GM12878 (cell line): ENCODE measurements around the gene ZBTB9. TPM values are rescaled to one million over a fixed set of nuclear protein-coding genes. Genes with fewer than 3 reads are reported as not detected.

ENCODE experiments used
- ATAC-seq: fragments of 200-7000 bp; cut with Tn5 transposase; 3 replicates; pipeline ENCODE4 v1.9.1; 2020; ENCODE audit warnings: mild to moderate bottlenecking, moderate library complexity
- BruUV-seq: library from RNA; stranded (reverse); fragments of 400-500 nt; replicated peaks from 2 replicates; lab custom pipeline; 2021; lab: Mats Ljungman, UMichigan
- CTCF ChIA-PET: fragments of 300-600 bp; sonication (Branson Sonifier 250); formaldehyde crosslinking; extraction: SDS; loops from one replicate; lab custom pipeline; 2021; ENCODE audit warnings: inconsistent platforms; lab: Yijun Ruan, JAX
- POLR2A ChIA-PET: fragments of 350-600 bp; formaldehyde crosslinking; extraction: SDS; loops from one replicate; lab custom pipeline; 2021; ENCODE audit warnings: inconsistent platforms; lab: Charles Lee
- RAD21 ChIA-PET: fragments of 300-600 bp; sonication (Branson Sonifier 250); formaldehyde crosslinking; loops from one replicate; lab custom pipeline; 2023; ENCODE audit warnings: antibody characterized with exemption; ENCODE audit not compliant: unreplicated experiment; lab: Charles Lee
- SMC1A ChIA-PET: fragments of 300-600 bp; sonication (Branson Sonifier 250); formaldehyde crosslinking; loops from one replicate; lab custom pipeline; 2023; ENCODE audit not compliant: unreplicated experiment, uncharacterized antibody; lab: Charles Lee
- DNase-seq: peaks from one replicate; pipeline ENCODE4 v3.0.0-alpha.2; 2011; ENCODE audit warnings: low read depth, low spot score
- FAIRE-seq: peaks from 3 replicates; lab custom pipeline; 2011; peaks lifted over from hg19 to GRCh38; lab: Jason Lieb, UNC
- H2AFZ ChIP-seq: 2 replicates; pipeline ENCODE4 v1.6.0; 2011; ENCODE audit warnings: low read depth, low read length, control low read depth; ENCODE audit not compliant: control insufficient read depth
- H3K27ac ChIP-seq: 2 replicates; pipeline ENCODE4 v1.5.1; 2011; ENCODE audit warnings: control low read depth; ENCODE audit not compliant: control insufficient read depth, insufficient read depth
- H3K27me3 ChIP-seq, 2 experiments: replicated peaks in 1 of 2; 2 replicates each; pipeline versions ENCODE4 v1.6.0 to v1.6.1; 2011; ENCODE audit warnings: low read length in 1 of 2; ENCODE audit not compliant: control insufficient read depth in 2 of 2, insufficient read depth in 2 of 2
- H3K36me3 ChIP-seq, 2 experiments: 2 replicates each; pipeline ENCODE4 v1.5.1; 2011; ENCODE audit warnings: low read length in 1 of 2; ENCODE audit not compliant: control insufficient read depth in 2 of 2, insufficient read depth in 2 of 2
- H3K4me1 ChIP-seq: 2 replicates; pipeline ENCODE4 v1.6.1; 2011; ENCODE audit warnings: mild to moderate bottlenecking, low read length, moderate library complexity, mixed read lengths; ENCODE audit not compliant: control insufficient read depth, insufficient read depth
- H3K4me2 ChIP-seq: 2 replicates; pipeline ENCODE4 v1.6.0; 2011; ENCODE audit warnings: control low read depth; ENCODE audit not compliant: control insufficient read depth, insufficient read depth
- H3K4me3 ChIP-seq: fragments of 200-600 bp; sonication (generic); 2 replicates; pipeline ENCODE4 v1.5.1; 2016
- H3K79me2 ChIP-seq: 2 replicates; pipeline ENCODE4 v1.6.0; 2011; ENCODE audit warnings: low read length; ENCODE audit not compliant: control insufficient read depth, insufficient read depth
- H3K9ac ChIP-seq: 2 replicates; pipeline ENCODE4 v1.8.0; 2011; ENCODE audit warnings: low read length, control low read depth, mixed read lengths; ENCODE audit not compliant: control insufficient read depth, insufficient read depth
- H3K9me3 ChIP-seq: replicated peaks from 3 replicates; pipeline ENCODE4 v1.5.1; 2011; ENCODE audit warnings: mild to moderate bottlenecking, low read length; ENCODE audit not compliant: control insufficient read depth, insufficient read depth
- H4K20me1 ChIP-seq: 2 replicates; pipeline ENCODE4 v1.6.0; 2011; ENCODE audit not compliant: control insufficient read depth, insufficient read depth
- BCL11A ChIP-seq: IDR thresholded peaks from 2 replicates; pipeline ENCODE4 v1.6.1; 2011; ENCODE audit warnings: low read depth, low read length
- BHLHE40 ChIP-seq, 2 experiments: fragments of 450-650 bp in 1 of 2; IDR thresholded peaks; 2 replicates each; pipeline ENCODE4 v1.6.1; 2011 to 2017; ENCODE audit warnings: low read depth in 2 of 2, borderline replicate concordance in 1 of 2, improper control_type of control experiment in 1 of 2, low read length in 1 of 2, mild to moderate bottlenecking in 1 of 2
- FOXM1 ChIP-seq: IDR thresholded peaks from 2 replicates; pipeline ENCODE4 v1.6.1; 2012; ENCODE audit warnings: low read depth, mild to moderate bottlenecking, inconsistent platforms, low read length, moderate library complexity
- NFYA ChIP-seq: IDR thresholded peaks from 2 replicates; pipeline ENCODE4 v1.6.1; 2011; ENCODE audit warnings: low read depth, mild to moderate bottlenecking, low read length, improper control_type of control experiment, borderline replicate concordance
- NFYB ChIP-seq: IDR thresholded peaks from 2 replicates; pipeline ENCODE4 v1.6.1; 2011; ENCODE audit warnings: low read depth, mild to moderate bottlenecking, low read length, improper control_type of control experiment, moderate library complexity; ENCODE audit not compliant: insufficient read depth
- NR2F1 ChIP-seq: fragments of 450-650 bp; conservative IDR thresholded peaks from 2 replicates; pipeline ENCODE4 v1.6.1; 2017; ENCODE audit warnings: mild to moderate bottlenecking
- POLR2A ChIP-seq: IDR thresholded peaks from 2 replicates; pipeline ENCODE4 v1.6.1; 2011; ENCODE audit warnings: low read depth, mild to moderate bottlenecking, low read length
- POU2F2 ChIP-seq: IDR thresholded peaks from 3 replicates; pipeline ENCODE4 v1.6.1; 2011; ENCODE audit warnings: low read depth, mild to moderate bottlenecking, low read length, borderline replicate concordance
- SMAD5 ChIP-seq: IDR thresholded peaks from 2 replicates; pipeline ENCODE4 v1.6.1; 2016; ENCODE audit warnings: antibody characterized with exemption, low read depth
- SUZ12 ChIP-seq: fragments of 200-600 bp; sonication (generic); IDR thresholded peaks from one replicate; pipeline ENCODE4 v1.6.1; 2018; ENCODE audit warnings: antibody characterized with exemption, mild to moderate bottlenecking; ENCODE audit not compliant: unreplicated experiment
- ZNF207 ChIP-seq: fragments of 450-650 bp; IDR thresholded peaks from 2 replicates; pipeline ENCODE4 v1.6.1; 2014; ENCODE audit warnings: antibody characterized with exemption, mild to moderate bottlenecking, borderline replicate concordance
- ZZZ3 ChIP-seq: IDR thresholded peaks from 2 replicates; pipeline ENCODE4 v1.6.1; 2011; ENCODE audit warnings: low read depth; ENCODE audit not compliant: control insufficient read depth, insufficient read length
- WGBS: methylation state at CpG from one replicate; pipeline ENCODE4 v1.1.6; 2016; ENCODE audit warnings: low lambda C conversion rate; ENCODE audit not compliant: insufficient replicate concordance, insufficient coverage; ENCODE audit errors: missing lambda C conversion rate; 5-methylcytosine and 5-hydroxymethylcytosine counted together
- in situ Hi-C: fragments of 300-500 bp; cut with MboI; formaldehyde crosslinking; loops from 9 replicates; pipeline ENCODE4 v1.14.3; 2018; ENCODE audit warnings: mixed read lengths
- intact Hi-C: fragments of 100-400 bp; cut with micrococcal nuclease; formaldehyde crosslinking; loops from one replicate; pipeline ENCODE4 v1.14.2; 2022; ENCODE audit not compliant: unreplicated experiment
- polyA plus RNA-seq, 11 experiments: library from polyadenylated mRNA; depleted of rRNA in 4 of 11; unstranded in 6 of 11; stranded (reverse) in 5 of 11; fragments of >200 nt; fragmentation: Nextera tagmentation in 4 of 11; fragmentation: Illumina TruSeq in 1 of 11; extraction: Ambion mirVana in 4 of 11; extraction: Trizol in 1 of 11; gene quantifications; 1 replicate in 1 of 11; 2 replicates in 10 of 11; pipeline versions ENCODE4 v1.2.1 to v1.2.3, GENCODE V29; 2011 to 2016; ENCODE audit warnings: inconsistent platforms in 2 of 11, missing spikeins in 2 of 11, low read depth in 1 of 11
- total RNA-seq, 4 experiments: library from RNA; depleted of rRNA in 3 of 4; stranded (reverse); fragments of >200 nt in 3 of 4; fragmentation: Illumina TruSeq in 1 of 4; extraction: Trizol in 1 of 4; gene quantifications; 2 replicates each; pipeline versions ENCODE4 v1.2.1 to v1.2.3, GENCODE V29; 2013 to 2021
- TF ChIP-seq, protein P1 (sequence below): IDR thresholded peaks from 2 replicates; pipeline ENCODE4 v1.6.1; 2011; ENCODE audit warnings: low read depth, mild to moderate bottlenecking, low read length, moderate library complexity, borderline replicate concordance; ENCODE audit errors: extremely low read depth
- TF ChIP-seq, protein P2 (sequence below): fragments of 450-650 bp; IDR thresholded peaks from 2 replicates; pipeline ENCODE4 v1.6.1; 2017; ENCODE audit warnings: low read depth, mild to moderate bottlenecking, moderate library complexity

Gene ZBTB9
- total and polyA plus RNA-seq, 10 of the 15 experiments (the other 5 are each of a cell fraction or from before 2014, with no cell fraction given), result 1.5 to 12.7 (median 6.9) TPM

DNA sequence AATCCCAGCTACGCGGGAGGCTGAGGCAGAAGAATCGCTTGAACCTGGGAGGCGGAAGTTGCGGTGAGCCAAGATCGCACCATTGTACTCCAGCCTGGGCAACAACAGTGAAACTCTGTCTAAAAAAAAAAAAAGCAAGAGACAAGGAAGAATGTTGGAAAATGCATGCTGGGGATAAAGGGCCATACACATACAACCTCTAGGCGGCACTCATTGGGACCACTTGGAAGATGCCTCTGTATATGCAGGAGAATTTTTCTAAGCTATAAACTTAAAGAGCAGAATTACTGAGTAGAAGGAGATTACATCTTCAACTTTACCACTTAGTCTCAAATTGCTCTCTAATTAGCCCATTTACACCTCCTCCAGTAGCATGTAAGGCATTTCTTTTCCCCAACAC lies 42.8 kb downstream of the ZBTB9 start:
- Histone ChIP-seq H3K4me1 (no peaks in the 10 kb centered on the region), H3K4me3 (no peak overlapping the region), H3K4me2 (no peak overlapping the region), H3K27me3 (no peaks in the 10 kb centered on the region; a peak in 1 of 4 replicates), H3K9me3 (no peaks in the 10 kb centered on the region), H2AFZ (no peak overlapping the region), H3K27ac (no peak overlapping the region), H4K20me1 (no peaks in the 10 kb centered on the region), H3K36me3 (no peaks in the 10 kb centered on the region), H3K9ac (no peak overlapping the region), H3K79me2 (no peaks in the 10 kb centered on the region)
- ChIA-PET POLR2A (no interaction called here), SMC1A (interaction anchor here (0.6 kb wide), 1 partner anchor 73 kb away, joined by 3 read pairs; no protein-coding TSS in a partner anchor), RAD21 (no interaction called here), CTCF (no interaction called here)
- TF ChIP-seq POLR2A (no peak), SUZ12 (no peak), BHLHE40 (IDR thresholded peaks at IDR 0.05; ENCODE audit: borderline replicate concordance in 1 of 2, low read depth in 2 of 2, low read length in 1 of 2) (no peak), NFYB (no peak), BCL11A (no peak), ZNF207 (no peak), SMAD5 (no peak), NFYA (no peak), FOXM1 (no peak), ZZZ3 (no peak), NR2F1 (no peak), POU2F2 (no peak)
- TF ChIP-seq, protein P1, sequence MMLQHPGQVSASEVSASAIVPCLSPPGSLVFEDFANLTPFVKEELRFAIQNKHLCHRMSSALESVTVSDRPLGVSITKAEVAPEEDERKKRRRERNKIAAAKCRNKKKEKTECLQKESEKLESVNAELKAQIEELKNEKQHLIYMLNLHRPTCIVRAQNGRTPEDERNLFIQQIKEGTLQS, result no peak
- TF ChIP-seq, protein P2, sequence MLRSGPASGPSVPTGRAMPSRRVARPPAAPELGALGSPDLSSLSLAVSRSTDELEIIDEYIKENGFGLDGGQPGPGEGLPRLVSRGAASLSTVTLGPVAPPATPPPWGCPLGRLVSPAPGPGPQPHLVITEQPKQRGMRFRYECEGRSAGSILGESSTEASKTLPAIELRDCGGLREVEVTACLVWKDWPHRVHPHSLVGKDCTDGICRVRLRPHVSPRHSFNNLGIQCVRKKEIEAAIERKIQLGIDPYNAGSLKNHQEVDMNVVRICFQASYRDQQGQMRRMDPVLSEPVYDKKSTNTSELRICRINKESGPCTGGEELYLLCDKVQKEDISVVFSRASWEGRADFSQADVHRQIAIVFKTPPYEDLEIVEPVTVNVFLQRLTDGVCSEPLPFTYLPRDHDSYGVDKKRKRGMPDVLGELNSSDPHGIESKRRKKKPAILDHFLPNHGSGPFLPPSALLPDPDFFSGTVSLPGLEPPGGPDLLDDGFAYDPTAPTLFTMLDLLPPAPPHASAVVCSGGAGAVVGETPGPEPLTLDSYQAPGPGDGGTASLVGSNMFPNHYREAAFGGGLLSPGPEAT, result no peak
- DNase-seq (no peak), ATAC-seq (no peak), FAIRE-seq (no peak)
- BruUV-seq, result no TSS peak
- in situ Hi-C loops, result no loop called here
- intact Hi-C loops, result no loop called here
- WGBS, result 93% methylated on average over 7 of the region's 7 CpGs
